HG02798 (cell line): Measurements from ENCODE around the gene DPF3.

ENCODE experiments used
- ATAC-seq: cut with Tn5 transposase; IDR thresholded peaks from one replicate; pipeline ENCODE4 v1.9.1; 2021; ENCODE audit warnings: mild to moderate bottlenecking; ENCODE audit not compliant: unreplicated experiment, poor library complexity

DPF3 gene

DNA sequence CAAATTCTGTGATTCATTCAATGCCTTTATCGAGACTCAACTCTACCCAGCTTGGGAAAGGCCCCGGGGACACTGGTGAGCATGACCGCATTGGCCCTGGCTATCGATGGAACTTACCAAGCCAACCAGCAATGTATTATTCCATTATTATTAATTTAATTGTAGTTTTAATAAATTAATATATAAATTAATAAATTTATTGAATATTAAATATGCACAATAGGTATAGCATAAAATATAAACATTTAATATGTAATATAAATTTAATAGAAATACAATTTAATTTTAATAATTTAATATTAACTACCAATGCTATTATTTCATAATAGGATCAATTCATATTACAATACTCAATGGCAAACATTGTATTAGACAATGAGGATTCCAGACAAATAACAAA is 163.4 kb downstream of the DPF3 start:
- no peak for ATAC-seq

GRCh38 chr14:72726444-72726843 is 167.5 kb downstream of the DPF3 start:
- no peak for ATAC-seq

- no peak for ATAC-seq
Measured at GRCh38 chr14:72723858-72724530, 169.9 kb downstream of the DPF3 start.

DNA sequence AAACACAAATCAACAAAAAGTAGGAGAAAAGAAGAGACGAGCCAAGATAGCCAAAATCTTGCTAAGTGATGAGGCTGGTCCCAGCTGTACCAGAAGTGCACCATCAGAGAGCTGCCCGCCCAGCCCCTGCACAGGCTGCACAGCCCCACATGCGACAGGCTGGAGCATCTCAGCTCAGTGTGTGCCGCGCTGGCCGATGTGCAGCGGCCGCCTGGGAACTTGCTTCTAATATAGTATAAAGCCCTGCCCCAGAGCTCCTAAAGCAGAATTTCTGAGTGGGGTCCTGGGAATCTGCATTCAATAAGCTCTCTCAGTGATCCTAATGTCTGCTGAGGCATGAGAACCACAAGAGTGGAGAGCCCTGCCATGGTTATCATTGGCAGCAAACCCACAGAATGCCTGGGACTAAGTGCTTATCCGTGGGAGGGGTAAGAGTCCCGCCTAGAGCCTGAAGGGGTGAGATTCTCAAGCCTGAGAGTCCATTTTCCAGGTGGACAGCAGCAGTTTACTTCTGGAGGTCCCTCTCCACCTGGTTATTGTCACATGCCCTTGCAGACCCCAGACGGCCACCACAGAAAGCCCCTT is 171.6 kb downstream of the DPF3 start:
- no peak for ATAC-seq

DNA sequence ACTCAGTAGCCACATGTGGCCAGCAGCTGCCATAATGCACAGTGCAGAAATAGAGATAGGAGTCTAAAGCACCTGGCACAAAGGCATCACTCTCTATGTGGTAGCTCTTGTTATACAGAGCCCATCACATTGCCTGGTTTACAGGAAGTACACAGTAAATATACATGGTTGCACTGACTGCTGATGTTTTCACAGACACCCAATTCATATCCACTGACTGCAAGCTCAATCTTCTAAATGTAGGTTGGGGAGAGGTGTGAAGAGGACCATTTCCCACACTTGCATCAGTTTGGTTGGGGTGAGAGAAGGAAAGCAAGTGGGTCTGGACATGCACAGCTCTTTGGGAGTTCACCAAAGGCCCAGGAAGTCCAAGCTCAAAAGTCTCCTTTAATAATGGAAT is 172.8 kb downstream of the DPF3 start:
- ATAC-seq: no peak

DNA sequence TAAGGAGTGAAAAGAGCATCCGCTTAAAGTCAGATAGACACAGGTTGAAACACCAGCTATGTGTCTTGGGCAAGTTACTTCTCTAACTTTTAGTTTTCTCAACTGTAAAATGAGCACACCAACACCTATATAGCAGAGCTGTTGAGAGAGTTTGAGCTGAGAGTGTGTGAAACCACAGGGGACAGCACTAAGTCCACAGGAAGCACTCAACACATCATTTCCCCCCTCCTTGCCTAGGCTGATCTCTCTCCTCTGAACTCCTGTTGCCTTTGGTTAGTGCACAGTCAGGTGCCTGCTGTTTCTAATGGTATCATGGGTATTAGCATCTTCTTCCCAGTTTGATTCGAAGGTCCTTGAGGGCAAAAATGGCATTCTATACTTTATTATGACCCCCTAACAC is 176.7 kb downstream of the DPF3 start:
- no peak for ATAC-seq

GRCh38 chr14:72716476-72716875 is 177.4 kb downstream of the DPF3 start:
- no peak for ATAC-seq

- no peak for ATAC-seq
Measured at GRCh38 chr14:72715850-72716228, 178.1 kb downstream of the DPF3 start.

DNA sequence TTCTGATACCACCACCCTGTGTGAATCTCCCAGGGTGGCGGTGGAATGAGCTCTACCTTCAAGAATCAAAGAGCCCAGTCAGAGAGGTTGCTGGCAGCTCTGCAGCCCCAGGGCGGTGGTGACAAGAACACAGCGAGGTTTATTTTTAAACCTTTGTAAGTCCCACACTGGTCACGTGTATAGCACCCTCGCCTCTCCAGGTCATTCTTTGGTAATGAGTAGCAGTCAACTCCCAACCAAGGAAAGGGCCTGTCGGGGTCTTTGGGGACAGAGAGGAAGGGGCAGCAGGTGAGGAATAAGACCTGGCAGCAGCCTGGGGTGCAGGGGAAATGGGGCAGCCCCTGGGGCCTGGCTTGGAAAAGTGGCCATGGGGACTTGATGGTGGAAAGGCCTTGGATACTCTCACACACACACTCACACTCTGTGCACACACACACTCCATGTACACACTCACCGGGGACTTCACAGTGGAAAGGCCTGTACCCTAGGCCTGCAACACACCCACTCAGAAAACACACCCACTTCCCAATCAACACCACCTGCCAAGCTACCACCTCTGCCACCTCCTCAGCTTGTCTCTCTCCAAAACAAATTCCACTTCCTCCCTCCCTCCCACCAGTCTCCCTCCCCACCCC is 178.6 kb downstream of the DPF3 start:
- peak; percentile 48 for ATAC-seq

GRCh38 chr14:72714871-72715214 is 179.1 kb downstream of the DPF3 start:
- ATAC-seq: peak; percentile 13

- ATAC-seq: peak; percentile 64
Measured at GRCh38 chr14:72714094-72714493, 179.8 kb downstream of the DPF3 start.

- ATAC-seq: no peak
Measured at GRCh38 chr14:72711936-72712335, 182.0 kb downstream of the DPF3 start.

DNA sequence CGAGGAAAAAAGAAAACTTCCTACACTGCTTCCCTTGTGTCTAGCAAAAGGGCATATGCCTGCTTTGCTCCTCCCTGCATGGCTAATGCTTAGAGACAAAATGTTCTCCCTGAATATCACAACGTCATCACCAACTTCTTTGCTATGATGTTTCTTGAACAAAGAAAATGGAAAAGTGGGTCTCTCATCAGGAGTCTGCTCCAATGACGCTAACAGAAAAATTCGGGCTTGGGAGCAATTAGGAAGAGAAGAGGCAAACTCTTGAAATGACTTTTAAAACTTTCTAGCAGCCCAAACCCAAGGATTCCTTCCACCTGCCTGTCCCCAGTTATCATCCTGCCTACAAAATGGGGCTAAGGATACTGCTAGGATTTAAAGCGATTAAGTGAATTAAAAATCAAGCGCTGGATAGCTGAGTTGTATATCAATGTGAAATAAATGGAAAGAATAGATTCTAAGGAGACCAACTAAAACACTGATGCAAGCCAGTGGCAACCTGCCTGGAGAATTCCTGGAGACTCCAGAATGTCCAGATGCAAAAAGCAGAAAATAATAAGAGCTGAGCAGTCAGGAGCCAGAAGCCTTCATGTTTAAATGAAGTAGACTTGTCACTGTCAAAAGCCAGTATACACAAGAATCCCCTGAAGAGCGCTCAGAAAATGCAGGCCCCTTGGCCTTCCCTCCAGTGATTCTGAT is 183.8 kb downstream of the DPF3 start:
- no peak for ATAC-seq

DNA sequence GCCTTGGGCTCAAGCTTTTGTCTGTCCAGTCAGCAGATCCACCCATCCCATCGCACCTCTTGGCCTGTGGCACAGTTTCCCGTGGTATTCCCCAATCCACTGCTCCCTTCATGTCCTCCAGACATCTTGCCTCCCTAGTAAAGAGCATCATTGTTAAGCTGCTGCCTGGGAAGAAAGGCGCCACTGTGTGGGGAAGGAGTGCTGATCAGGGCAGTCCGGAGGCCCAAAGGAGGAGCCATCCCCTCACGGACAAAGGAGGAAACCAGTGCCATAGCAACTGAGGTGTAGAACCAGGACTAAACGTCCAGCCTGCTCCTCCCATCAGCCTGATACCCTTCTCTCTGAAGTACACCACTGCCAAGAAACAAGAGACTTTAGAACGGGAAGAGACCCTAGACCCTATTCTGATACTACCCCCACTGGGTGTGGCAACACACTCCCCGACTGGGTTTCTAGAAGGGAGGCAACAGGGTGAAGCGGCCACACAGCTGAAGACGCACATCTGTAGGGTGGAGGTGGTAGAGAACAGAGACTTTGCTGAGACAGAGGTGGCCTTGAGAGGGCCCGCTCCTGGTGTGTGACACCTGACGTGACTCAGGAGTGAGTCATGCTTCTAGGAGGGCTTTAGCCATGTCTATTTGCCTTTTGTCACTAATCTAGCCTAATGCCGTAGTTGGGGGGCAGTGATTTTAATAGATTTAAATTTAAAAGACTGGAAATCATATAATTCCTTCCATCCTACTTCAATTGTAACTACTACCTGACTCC is 185.0 kb downstream of the DPF3 start:
- no peak for ATAC-seq

GRCh38 chr14:72708222-72708621 is 185.7 kb downstream of the DPF3 start:
- no peak for ATAC-seq

- ATAC-seq: no peak
Measured at GRCh38 chr14:72706485-72706884, 187.4 kb downstream of the DPF3 start.

GRCh38 chr14:72704502-72704901 is 189.4 kb downstream of the DPF3 start:
- ATAC-seq: no peak

GRCh38 chr14:72701605-72702004 is 192.3 kb downstream of the DPF3 start:
- ATAC-seq: no peak

GRCh38 chr14:72701237-72701565 is 192.7 kb downstream of the DPF3 start:
- no peak for ATAC-seq

DNA sequence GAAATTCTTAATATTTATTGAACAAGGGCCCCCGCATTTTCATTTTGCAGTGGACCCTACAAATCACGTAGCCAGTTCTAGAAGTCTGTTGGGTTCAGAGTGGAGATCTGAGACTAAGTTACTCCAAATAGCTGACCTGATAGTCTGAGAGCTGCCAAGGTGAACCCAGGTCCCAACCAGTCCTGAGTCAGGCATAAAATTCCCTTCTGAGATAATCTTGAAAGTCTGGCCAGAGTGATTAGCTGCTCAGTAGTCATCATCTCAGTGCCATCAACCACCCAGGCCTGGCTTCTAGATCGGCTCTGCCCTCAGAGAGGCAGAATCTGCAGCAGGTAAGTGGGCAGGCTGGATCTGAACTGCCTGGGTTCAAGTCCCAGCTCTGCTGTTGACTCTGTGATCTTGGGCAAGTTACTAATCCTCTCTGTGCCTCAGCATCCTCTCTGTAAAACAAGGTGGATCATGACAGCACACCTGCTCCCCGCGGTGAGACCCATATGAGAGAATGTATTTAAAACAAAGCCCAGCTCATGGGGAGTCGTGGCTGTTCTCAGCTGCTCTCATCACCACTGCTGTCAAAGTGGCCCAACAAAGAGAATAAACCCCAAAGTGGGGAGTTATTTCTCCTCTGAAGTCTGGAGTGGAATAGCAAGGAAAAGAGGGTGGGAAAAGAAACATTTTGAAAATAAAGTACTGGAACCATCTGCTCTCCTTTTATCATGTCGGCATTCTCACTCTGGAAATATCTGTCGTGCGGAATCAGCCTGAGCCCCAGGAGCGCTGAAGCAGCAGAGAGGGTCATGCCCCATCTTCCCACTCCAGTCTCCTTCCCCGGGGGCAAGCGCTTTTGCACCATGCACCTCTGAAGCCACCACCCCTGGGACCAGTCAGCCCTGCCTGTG is 193.3 kb downstream of the DPF3 start:
- no peak for ATAC-seq
